Liver (tissue), 9 donors: ENCODE measurements around the gene EZR. TPM values are rescaled to one million over a fixed set of nuclear protein-coding genes. Genes with fewer than 3 reads are reported as not detected.

Experiments
- DNase-seq: peaks from one replicate; pipeline ENCODE4 v3.0.0-alpha.2; 2017; ENCODE audit warnings: low spot score
- H3K27ac ChIP-seq, 2 donors: one replicate each; pipeline ENCODE4 v1.7.0; 2013; ENCODE audit warnings: inconsistent platforms in 2 of 2, low read length in 2 of 2, control low read depth in 1 of 2, low read depth in 1 of 2, mild to moderate bottlenecking in 1 of 2
- H3K27me3 ChIP-seq, 4 donors: one replicate each; pipeline versions ENCODE4 v1.6.1 to v1.7.0; 2013; ENCODE audit warnings: low read length in 3 of 4, inconsistent platforms in 1 of 4, mild to moderate bottlenecking in 1 of 4, moderate library complexity in 1 of 4; ENCODE audit not compliant: control insufficient read depth in 4 of 4, insufficient read depth in 4 of 4
- H3K36me3 ChIP-seq, 4 donors: one replicate each; pipeline versions ENCODE4 v1.6.1 to v1.7.0; 2013; ENCODE audit warnings: low read length in 3 of 4, mild to moderate bottlenecking in 3 of 4, low read depth in 1 of 4, moderate library complexity in 1 of 4; ENCODE audit not compliant: control insufficient read depth in 4 of 4, insufficient read depth in 3 of 4
- H3K4me1 ChIP-seq, 4 donors: one replicate each; pipeline versions ENCODE4 v1.6.1 to v1.7.0; 2013; ENCODE audit warnings: low read length in 3 of 4, mild to moderate bottlenecking in 3 of 4, moderate library complexity in 1 of 4; ENCODE audit not compliant: control insufficient read depth in 4 of 4, insufficient read depth in 4 of 4
- H3K4me3 ChIP-seq, 3 donors: one replicate each; pipeline versions ENCODE4 v1.6.1 to v1.7.0; 2013; ENCODE audit warnings: low read length in 3 of 3, control low read depth in 1 of 3, low read depth in 1 of 3, mild to moderate bottlenecking in 1 of 3
- H3K9ac ChIP-seq, 2 donors: one replicate each; pipeline ENCODE4 v1.7.0; 2013; ENCODE audit warnings: low read length in 2 of 2, mild to moderate bottlenecking in 2 of 2, moderate library complexity in 2 of 2, control low read depth in 1 of 2, low read depth in 1 of 2
- H3K9me3 ChIP-seq, 4 donors: one replicate each; pipeline versions ENCODE4 v1.6.1 to v1.7.0; 2013; ENCODE audit warnings: low read length in 3 of 4; ENCODE audit not compliant: control insufficient read depth in 4 of 4
- EGR1 ChIP-seq, 2 donors: IDR thresholded peaks; 2 replicates each; pipeline ENCODE4 v1.6.1; 2016 to 2018; ENCODE audit warnings: antibody characterized with exemption in 2 of 2, low read depth in 2 of 2
- FOXA1 ChIP-seq: IDR thresholded peaks from 2 replicates; pipeline ENCODE4 v1.6.1; 2016; ENCODE audit warnings: antibody characterized with exemption
- FOXA2 ChIP-seq: IDR thresholded peaks from 2 replicates; pipeline ENCODE4 v1.6.1; 2016; ENCODE audit warnings: antibody characterized with exemption
- GABPA ChIP-seq, 2 donors: IDR thresholded peaks in 1 of 2; conservative IDR thresholded peaks in 1 of 2; 2 replicates each; pipeline ENCODE4 v1.6.1; 2016; ENCODE audit warnings: antibody characterized with exemption in 2 of 2, mild to moderate bottlenecking in 1 of 2, moderate library complexity in 1 of 2
- HNF4A ChIP-seq, 2 donors: conservative IDR thresholded peaks; 2 replicates each; pipeline ENCODE4 v1.6.1; 2016; ENCODE audit warnings: antibody characterized with exemption in 2 of 2, mild to moderate bottlenecking in 2 of 2
- HNF4G ChIP-seq: IDR thresholded peaks from 2 replicates; pipeline ENCODE4 v1.6.1; 2016; ENCODE audit warnings: antibody characterized with exemption
- JUND ChIP-seq, 2 donors: IDR thresholded peaks; 2 replicates each; pipeline ENCODE4 v1.6.1; 2016; ENCODE audit warnings: antibody characterized with exemption in 2 of 2
- NR2F2 ChIP-seq: IDR thresholded peaks from 2 replicates; pipeline ENCODE4 v1.6.1; 2016; ENCODE audit warnings: antibody characterized with exemption
- RAD21 ChIP-seq, 2 donors: IDR thresholded peaks; 2 replicates each; pipeline ENCODE4 v1.6.1; 2016; ENCODE audit warnings: antibody characterized with exemption in 2 of 2, mild to moderate bottlenecking in 2 of 2
- RXRA ChIP-seq, 2 donors: IDR thresholded peaks; 2 replicates each; pipeline ENCODE4 v1.6.1; 2017 to 2018; ENCODE audit warnings: antibody characterized with exemption in 2 of 2, mild to moderate bottlenecking in 1 of 2
- SP1 ChIP-seq: IDR thresholded peaks from 2 replicates; pipeline ENCODE4 v1.6.1; 2018; ENCODE audit warnings: antibody characterized with exemption, mild to moderate bottlenecking
- TAF1 ChIP-seq: conservative IDR thresholded peaks from 2 replicates; pipeline ENCODE4 v1.6.1; 2016; ENCODE audit warnings: antibody characterized with exemption, mild to moderate bottlenecking
- YY1 ChIP-seq: IDR thresholded peaks from 2 replicates; pipeline ENCODE4 v1.6.1; 2016; ENCODE audit warnings: antibody characterized with exemption, mild to moderate bottlenecking
- WGBS: extraction: QIAGEN DNeasy Blood & Tissue Kit; methylation state at CpG from one replicate; pipeline ENCODE4 v1.1.7; 2013; 5-methylcytosine and 5-hydroxymethylcytosine counted together
- polyA plus RNA-seq, 2 donors: library from polyadenylated mRNA; stranded (reverse) in 1 of 2; unstranded in 1 of 2; fragments of 200-250 nt in 1 of 2; fragments of >200 nt in 1 of 2; fragmentation: Nextera tagmentation in 1 of 2; extraction: Ambion mirVana in 1 of 2; gene quantifications; one replicate each; pipeline versions ENCODE4 v1.2.1 to v1.2.3, GENCODE V29; 2013 to 2015
- total RNA-seq, 2 donors: library from RNA; depleted of rRNA; stranded (reverse); fragments of >200 nt; gene quantifications; one replicate each; pipeline ENCODE4 v1.2.3, GENCODE V29; 2014
- TF ChIP-seq, protein P1 (sequence below): IDR thresholded peaks from 2 replicates; pipeline ENCODE4 v1.6.1; 2016; ENCODE audit warnings: antibody characterized with exemption
- TF ChIP-seq, protein P2 (sequence below): IDR thresholded peaks from 2 replicates; pipeline ENCODE4 v1.6.1; 2016; ENCODE audit warnings: antibody characterized with exemption, mild to moderate bottlenecking
- TF ChIP-seq, protein P3 (sequence below): fragments of 150-350 bp; IDR thresholded peaks from 2 replicates; pipeline ENCODE4 v1.5.1; 2017; ENCODE audit warnings: improper control_type of control experiment, low read depth, low read length; ENCODE audit not compliant: missing input control
- TF ChIP-seq, protein P4 (sequence below): IDR thresholded peaks from 2 replicates; pipeline ENCODE4 v1.6.1; 2016; ENCODE audit warnings: antibody characterized with exemption
- TF ChIP-seq, protein P5 (sequence below): IDR thresholded peaks from 2 replicates; pipeline ENCODE4 v1.6.1; 2016; ENCODE audit warnings: antibody characterized with exemption
- donor health status: healthy.
- donor health status: healthy.
- donor health status: healthy.
- donor health status: healthy.
- donor health status: healthy.

EZR gene
- total and polyA plus RNA-seq, 4 donors: 22.0 to 35.4 (median 25.4) TPM

DNA sequence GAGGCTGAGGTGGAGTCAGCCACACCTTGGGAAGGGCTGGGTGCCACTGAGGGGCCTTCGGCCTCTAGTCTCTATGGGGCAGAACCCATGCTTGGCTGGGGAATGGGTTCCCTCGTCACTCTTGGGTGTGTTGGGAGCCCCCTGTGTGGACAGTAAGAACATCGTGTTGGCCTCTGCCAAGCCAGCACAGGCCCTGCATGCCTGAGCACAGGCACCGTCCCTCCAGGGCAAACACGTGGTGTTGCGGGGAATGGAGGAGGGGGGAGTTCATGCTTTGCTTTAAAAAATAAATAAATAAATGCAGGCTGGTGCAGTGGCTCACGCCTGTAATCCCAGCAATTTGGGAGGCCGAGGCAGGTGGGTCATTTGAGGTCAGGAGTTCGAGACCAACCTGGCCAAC is 63.0 kb downstream of the EZR start (continued):
- no peak for TF ChIP-seq FOXA1
- TF ChIP-seq, protein P1, sequence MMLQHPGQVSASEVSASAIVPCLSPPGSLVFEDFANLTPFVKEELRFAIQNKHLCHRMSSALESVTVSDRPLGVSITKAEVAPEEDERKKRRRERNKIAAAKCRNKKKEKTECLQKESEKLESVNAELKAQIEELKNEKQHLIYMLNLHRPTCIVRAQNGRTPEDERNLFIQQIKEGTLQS: no peak
- TF ChIP-seq HNF4A (conservative IDR thresholded peaks at IDR 0.05): no peak
- no peak for TF ChIP-seq YY1

DNA sequence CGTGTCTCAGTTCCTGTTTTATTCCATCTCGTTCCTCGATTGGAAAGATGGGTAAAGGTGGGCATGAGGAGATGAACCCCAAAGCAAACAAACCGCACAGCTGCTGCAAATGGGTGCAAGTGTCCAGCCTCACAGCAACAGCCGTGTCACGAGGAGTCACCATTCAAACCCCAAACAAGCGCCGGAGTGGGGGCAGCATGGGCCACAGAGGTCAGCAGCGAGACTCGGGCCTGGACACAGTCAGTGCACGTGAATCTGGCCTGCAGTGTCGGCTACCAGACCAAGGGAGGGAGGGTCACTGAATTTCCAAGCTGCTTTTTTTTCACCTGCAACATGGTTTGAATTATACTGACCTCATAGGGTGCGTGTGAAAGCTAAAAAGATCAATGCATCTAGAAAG is 63.5 kb downstream of the EZR start:
- TF ChIP-seq, protein P1: no peak
- TF ChIP-seq EGR1 (IDR thresholded peaks at IDR 0.05; ENCODE audit: low read depth in 2 of 2): no peak
- TF ChIP-seq, protein P2, sequence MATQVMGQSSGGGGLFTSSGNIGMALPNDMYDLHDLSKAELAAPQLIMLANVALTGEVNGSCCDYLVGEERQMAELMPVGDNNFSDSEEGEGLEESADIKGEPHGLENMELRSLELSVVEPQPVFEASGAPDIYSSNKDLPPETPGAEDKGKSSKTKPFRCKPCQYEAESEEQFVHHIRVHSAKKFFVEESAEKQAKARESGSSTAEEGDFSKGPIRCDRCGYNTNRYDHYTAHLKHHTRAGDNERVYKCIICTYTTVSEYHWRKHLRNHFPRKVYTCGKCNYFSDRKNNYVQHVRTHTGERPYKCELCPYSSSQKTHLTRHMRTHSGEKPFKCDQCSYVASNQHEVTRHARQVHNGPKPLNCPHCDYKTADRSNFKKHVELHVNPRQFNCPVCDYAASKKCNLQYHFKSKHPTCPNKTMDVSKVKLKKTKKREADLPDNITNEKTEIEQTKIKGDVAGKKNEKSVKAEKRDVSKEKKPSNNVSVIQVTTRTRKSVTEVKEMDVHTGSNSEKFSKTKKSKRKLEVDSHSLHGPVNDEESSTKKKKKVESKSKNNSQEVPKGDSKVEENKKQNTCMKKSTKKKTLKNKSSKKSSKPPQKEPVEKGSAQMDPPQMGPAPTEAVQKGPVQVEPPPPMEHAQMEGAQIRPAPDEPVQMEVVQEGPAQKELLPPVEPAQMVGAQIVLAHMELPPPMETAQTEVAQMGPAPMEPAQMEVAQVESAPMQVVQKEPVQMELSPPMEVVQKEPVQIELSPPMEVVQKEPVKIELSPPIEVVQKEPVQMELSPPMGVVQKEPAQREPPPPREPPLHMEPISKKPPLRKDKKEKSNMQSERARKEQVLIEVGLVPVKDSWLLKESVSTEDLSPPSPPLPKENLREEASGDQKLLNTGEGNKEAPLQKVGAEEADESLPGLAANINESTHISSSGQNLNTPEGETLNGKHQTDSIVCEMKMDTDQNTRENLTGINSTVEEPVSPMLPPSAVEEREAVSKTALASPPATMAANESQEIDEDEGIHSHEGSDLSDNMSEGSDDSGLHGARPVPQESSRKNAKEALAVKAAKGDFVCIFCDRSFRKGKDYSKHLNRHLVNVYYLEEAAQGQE: no peak
- TF ChIP-seq, protein P3, sequence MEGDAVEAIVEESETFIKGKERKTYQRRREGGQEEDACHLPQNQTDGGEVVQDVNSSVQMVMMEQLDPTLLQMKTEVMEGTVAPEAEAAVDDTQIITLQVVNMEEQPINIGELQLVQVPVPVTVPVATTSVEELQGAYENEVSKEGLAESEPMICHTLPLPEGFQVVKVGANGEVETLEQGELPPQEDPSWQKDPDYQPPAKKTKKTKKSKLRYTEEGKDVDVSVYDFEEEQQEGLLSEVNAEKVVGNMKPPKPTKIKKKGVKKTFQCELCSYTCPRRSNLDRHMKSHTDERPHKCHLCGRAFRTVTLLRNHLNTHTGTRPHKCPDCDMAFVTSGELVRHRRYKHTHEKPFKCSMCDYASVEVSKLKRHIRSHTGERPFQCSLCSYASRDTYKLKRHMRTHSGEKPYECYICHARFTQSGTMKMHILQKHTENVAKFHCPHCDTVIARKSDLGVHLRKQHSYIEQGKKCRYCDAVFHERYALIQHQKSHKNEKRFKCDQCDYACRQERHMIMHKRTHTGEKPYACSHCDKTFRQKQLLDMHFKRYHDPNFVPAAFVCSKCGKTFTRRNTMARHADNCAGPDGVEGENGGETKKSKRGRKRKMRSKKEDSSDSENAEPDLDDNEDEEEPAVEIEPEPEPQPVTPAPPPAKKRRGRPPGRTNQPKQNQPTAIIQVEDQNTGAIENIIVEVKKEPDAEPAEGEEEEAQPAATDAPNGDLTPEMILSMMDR: no peak
- no peak for TF ChIP-seq RAD21 (IDR thresholded peaks at IDR 0.05)
- TF ChIP-seq FOXA1: no peak
- TF ChIP-seq HNF4G: no peak
- no peak for TF ChIP-seq YY1
- no peak for TF ChIP-seq RXRA (IDR thresholded peaks at IDR 0.05)
- TF ChIP-seq, protein P4, sequence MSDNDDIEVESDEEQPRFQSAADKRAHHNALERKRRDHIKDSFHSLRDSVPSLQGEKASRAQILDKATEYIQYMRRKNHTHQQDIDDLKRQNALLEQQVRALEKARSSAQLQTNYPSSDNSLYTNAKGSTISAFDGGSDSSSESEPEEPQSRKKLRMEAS: no peak
- TF ChIP-seq NR2F2: no peak
- TF ChIP-seq TAF1: no peak
- TF ChIP-seq JUND (IDR thresholded peaks at IDR 0.05): no peak
- no peak for TF ChIP-seq SP1
- TF ChIP-seq FOXA2: no peak
- TF ChIP-seq, protein P5, sequence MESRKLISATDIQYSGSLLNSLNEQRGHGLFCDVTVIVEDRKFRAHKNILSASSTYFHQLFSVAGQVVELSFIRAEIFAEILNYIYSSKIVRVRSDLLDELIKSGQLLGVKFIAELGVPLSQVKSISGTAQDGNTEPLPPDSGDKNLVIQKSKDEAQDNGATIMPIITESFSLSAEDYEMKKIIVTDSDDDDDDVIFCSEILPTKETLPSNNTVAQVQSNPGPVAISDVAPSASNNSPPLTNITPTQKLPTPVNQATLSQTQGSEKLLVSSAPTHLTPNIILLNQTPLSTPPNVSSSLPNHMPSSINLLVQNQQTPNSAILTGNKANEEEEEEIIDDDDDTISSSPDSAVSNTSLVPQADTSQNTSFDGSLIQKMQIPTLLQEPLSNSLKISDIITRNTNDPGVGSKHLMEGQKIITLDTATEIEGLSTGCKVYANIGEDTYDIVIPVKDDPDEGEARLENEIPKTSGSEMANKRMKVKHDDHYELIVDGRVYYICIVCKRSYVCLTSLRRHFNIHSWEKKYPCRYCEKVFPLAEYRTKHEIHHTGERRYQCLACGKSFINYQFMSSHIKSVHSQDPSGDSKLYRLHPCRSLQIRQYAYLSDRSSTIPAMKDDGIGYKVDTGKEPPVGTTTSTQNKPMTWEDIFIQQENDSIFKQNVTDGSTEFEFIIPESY: no peak
- no peak for TF ChIP-seq GABPA (IDR thresholded peaks at IDR 0.05 in 1 of 2, conservative IDR thresholded peaks at IDR 0.05 in 1 of 2)
- no peaks in the 10 kb centered on the region for H3K9me3 ChIP-seq
- H3K27me3 ChIP-seq: no peaks in the 10 kb centered on the region
- H3K27ac ChIP-seq: no peak overlapping the region
- H3K36me3 ChIP-seq: no peaks in the 10 kb centered on the region
- H3K4me1 ChIP-seq: peaks cover 0 to 4% (median 0%) of the 10 kb centered on the region in 4 donors
- 95% methylated on average over 13 of the region's 13 CpGs for WGBS
- no peak overlapping the region for H3K9ac ChIP-seq
- H3K4me3 ChIP-seq: no peak overlapping the region
- no peak for DNase-seq
